Stimulated activated CD8-positive, alpha-beta memory T cell treated with anti-CD3 and anti-CD28 coated beads, Interleukin-12 subunit alpha, Interleukin-12 subunit beta, amount 100 ng/mL, for 1 hour (primary cell): ENCODE results near the gene PAPPA.

Experiments
- DNase-seq: peaks from one replicate; pipeline ENCODE4 v3.0.0-alpha.2; 2020; ENCODE audit warnings: low read depth

Gene PAPPA

GRCh38 chr9:116232424-116233159 lies 79.0 kb downstream of the PAPPA start:
- no peak for DNase-seq

GRCh38 chr9:116233160-116233530 lies 79.6 kb downstream of the PAPPA start:
- DNase-seq, result no peak

GRCh38 chr9:116234081-116234480 lies 80.5 kb downstream of the PAPPA start:
- no peak for DNase-seq

GRCh38 chr9:116236979-116237378 lies 83.4 kb downstream of the PAPPA start:
- no peak for DNase-seq

- DNase-seq, result no peak
These were observed 83.9 kb downstream of the PAPPA start for GRCh38 chr9:116237456-116237855.

- DNase-seq, result no peak
These were observed 84.6 kb downstream of the PAPPA start for GRCh38 chr9:116238225-116238624.

GRCh38 chr9:116238776-116239340 lies 85.3 kb downstream of the PAPPA start:
- no peak for DNase-seq

GRCh38 chr9:116243708-116244107 lies 90.1 kb downstream of the PAPPA start:
- DNase-seq, result no peak

GRCh38 chr9:116247284-116247683 lies 93.7 kb downstream of the PAPPA start:
- no peak for DNase-seq

- DNase-seq, result no peak
These were observed 94.3 kb downstream of the PAPPA start for GRCh38 chr9:116247791-116248374.

- no peak for DNase-seq
These were observed 97.3 kb downstream of the PAPPA start for GRCh38 chr9:116250891-116251290.

- DNase-seq, result no peak
These were observed 97.8 kb downstream of the PAPPA start for GRCh38 chr9:116251366-116251765.

GRCh38 chr9:116260531-116260930 lies 106.9 kb downstream of the PAPPA start:
- DNase-seq, result no peak

GRCh38 chr9:116262448-116262847 lies 108.9 kb downstream of the PAPPA start:
- no peak for DNase-seq

GRCh38 chr9:116264361-116264760 lies 110.8 kb downstream of the PAPPA start:
- DNase-seq, result no peak

GRCh38 chr9:116267021-116267420 lies 113.4 kb downstream of the PAPPA start:
- no peak for DNase-seq

GRCh38 chr9:116269250-116269649 lies 115.7 kb downstream of the PAPPA start:
- DNase-seq, result no peak

- no peak for DNase-seq
These were observed 117.0 kb downstream of the PAPPA start for GRCh38 chr9:116270546-116270945.

GRCh38 chr9:116271340-116271739 lies 117.7 kb downstream of the PAPPA start:
- no peak for DNase-seq

GRCh38 chr9:116271991-116272390 lies 118.4 kb downstream of the PAPPA start:
- DNase-seq, result no peak

GRCh38 chr9:116274293-116274692 lies 120.7 kb downstream of the PAPPA start:
- no peak for DNase-seq

- no peak for DNase-seq
These were observed 122.0 kb downstream of the PAPPA start for GRCh38 chr9:116275418-116276195.

GRCh38 chr9:116276196-116276493 lies 122.6 kb downstream of the PAPPA start:
- DNase-seq, result no peak
